HG03039 (cell line): ENCODE measurements around the gene TFDP1.

Source experiments
- ATAC-seq: cut with Tn5 transposase; IDR thresholded peaks from one replicate; pipeline ENCODE4 v1.9.1; 2021; ENCODE audit warnings: mild to moderate bottlenecking, moderate library complexity; ENCODE audit not compliant: unreplicated experiment

Gene TFDP1

DNA sequence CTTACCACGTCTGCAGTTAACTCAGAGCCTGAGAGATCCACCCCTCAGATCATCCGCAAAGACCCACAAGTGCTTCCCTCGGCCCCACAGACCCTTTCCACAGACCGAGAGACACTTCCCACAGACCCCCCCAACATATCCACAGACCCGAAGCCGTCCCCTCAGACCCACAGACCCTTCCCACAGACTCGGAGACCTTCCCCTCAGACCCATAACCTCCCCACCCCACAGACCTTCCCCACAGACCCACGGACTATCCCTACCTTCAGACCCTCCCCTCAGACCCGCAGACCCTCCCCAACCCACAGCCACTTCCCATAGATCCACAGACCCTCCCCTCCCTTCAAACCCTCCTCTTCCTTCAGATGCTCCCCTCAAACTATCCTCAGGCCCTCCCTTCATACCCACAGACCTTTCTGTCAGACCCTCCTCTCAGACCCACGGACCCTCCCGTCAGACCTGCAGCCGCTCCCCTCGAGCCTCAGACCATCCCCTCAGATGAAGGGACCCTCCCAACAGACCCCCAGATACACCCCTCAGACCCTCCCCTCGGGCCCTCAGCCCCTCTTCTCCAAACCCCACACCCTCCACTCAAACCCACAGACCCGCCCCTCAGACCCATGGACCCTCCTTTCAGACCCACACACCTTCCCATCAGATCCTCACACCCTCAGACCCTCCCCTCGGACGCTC is 20.1 kb upstream of the TFDP1 start:
- ATAC-seq: no peak

DNA sequence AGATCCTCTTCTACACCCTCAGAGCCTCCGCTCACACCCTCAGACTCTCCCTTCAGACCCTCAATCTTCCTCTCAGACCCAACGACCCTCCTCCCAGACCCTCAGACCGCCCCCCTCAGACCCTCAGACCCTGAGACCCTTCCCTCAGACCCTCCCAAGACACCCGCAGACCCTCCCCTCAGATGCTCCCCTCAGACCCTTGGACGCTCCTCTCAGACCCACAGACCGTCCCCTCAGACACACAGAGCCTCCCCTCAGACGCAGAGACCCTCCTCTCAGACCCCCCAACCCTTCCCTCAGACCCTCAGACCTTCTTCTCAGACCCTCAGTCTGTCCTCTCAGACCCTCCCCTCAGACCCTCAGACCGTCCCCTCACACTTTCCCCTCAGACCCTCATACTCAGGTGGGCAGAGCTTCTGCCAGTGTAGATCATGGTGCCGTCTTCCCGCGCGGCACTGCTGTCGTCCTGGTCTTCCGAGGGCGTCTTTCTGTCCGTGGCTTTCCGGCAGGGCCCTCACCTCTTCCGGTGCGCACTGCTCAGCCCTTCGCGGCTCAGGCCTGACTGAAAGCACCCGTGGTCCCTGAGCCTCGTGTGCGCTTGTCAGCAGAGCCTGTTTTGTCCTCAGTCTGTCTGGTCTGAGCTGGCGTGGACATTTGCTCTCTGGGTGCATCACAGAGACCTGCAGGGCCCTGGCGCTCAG is 18.9 kb upstream of the TFDP1 start:
- no peak for ATAC-seq

- ATAC-seq: no peak
Observed at GRCh38 chr13:113566227-113566561, 18.4 kb upstream of the TFDP1 start.

DNA sequence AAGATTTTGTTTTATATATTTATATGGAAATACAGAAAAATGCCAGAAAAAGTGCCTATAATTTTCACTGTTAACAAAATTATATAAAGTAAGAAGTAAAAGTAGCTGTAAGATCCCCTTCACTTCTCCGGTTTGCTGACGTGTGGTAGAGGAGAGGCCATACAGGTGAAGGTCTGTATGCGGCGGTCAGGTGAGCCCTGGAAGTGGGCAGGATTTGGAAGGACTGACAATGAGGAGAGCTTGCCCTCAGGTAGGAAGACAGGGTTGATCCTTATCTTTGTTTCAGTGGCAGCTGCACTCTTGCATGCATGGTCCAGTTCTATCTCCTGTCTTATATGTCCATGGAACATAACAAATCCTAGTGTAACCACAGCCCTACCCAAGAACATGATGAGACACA is 16.9 kb upstream of the TFDP1 start:
- ATAC-seq: no peak

DNA sequence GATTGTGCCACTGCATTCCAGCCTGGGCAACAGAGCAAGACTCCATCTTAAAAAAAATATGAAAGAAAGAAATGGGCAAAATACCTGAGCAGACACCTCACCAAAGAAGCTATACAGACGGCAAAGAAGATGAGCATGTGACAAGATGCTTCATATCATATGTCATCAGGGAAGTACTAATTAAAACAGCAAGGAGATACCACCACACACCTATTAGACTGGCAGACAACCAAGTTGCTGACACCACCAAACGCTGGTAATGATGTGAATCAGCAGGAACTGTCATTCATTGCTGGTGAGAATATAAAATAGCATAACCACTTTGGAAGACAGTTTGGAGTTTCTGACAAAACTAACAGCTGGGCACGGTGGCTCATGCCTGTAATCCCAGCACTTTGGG is 11.5 kb upstream of the TFDP1 start:
- no peak for ATAC-seq

- ATAC-seq: no peak
Observed at GRCh38 chr13:113576597-113576996, 8.0 kb upstream of the TFDP1 start.

- no peak for ATAC-seq
Observed at GRCh38 chr13:113577881-113578435, 6.6 kb upstream of the TFDP1 start.

DNA sequence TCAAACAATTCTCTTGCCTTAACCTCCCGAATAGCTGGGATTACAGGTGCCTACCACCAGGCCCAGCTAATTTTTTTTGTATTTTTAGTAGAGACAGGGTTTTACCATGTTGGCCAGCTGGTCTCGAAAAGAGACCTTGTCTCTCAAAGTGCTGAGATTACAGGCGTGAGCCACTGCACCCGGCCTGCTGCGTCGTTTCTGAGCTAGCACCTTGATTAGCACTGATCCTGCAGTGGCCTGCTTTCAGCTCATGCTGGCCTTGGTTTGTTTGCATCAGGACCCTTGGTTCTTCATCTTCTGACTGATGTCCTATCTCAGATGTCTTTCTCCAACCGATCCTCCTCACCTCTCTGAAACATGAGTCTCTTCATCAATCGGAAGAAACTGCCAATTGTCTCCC is 4.9 kb upstream of the TFDP1 start:
- ATAC-seq: no peak

DNA sequence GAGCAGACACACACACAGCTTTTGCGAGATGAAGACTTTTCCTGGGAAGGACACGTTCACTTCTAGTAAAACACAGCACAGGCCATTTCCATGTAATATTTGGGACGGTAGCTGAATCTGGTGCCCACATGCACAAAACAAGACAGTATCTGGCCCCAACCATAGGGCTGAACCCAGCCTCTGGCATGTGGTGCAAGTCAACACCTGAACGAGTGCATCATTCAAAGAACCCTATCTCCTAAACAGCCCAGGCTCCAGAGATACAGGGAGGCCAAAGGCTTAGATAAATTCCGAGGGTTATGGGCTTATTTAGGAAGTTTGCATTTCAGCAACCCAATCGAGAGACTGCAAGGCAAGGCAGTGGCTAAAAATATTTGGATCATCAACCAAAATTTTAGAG is 2.7 kb upstream of the TFDP1 start:
- no peak for ATAC-seq

DNA sequence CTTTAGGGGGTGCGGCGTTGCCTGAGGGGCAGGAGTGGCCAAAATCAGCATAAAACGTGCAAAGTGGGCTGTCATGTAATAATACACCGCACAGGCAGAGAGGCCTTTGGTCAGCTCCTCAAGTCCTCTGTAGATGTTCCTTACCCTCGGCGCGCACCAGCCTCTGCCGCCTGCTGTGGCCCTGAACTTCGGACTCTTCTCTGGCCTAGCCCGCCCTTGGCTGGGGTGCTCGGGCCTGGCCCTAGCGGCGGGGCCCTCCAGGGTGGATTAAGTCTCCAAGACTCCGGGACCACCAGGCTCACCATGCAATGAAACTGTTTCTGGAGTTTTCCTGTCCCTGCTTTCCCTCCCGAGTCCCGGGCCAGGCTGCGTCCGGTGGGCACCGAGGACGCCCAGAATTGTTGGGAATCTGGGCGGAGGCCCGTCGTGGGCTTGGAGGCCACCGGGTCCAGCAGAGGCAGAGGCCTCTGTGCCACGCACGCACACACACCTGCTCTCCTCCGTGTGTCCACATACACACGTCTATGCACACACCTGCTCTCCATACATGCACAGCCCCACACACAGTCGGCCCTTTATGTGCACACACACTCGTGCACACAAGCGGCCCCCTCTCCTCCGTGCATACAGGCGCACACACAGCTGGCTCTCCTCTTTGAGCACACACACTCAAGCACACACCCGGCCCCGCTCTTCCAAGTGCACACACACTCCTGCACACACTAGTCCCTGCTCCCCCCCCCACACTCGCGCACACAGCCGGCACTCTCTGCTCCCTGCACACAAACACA is 1.5 kb upstream of the TFDP1 start:
- ATAC-seq: no peak

DNA sequence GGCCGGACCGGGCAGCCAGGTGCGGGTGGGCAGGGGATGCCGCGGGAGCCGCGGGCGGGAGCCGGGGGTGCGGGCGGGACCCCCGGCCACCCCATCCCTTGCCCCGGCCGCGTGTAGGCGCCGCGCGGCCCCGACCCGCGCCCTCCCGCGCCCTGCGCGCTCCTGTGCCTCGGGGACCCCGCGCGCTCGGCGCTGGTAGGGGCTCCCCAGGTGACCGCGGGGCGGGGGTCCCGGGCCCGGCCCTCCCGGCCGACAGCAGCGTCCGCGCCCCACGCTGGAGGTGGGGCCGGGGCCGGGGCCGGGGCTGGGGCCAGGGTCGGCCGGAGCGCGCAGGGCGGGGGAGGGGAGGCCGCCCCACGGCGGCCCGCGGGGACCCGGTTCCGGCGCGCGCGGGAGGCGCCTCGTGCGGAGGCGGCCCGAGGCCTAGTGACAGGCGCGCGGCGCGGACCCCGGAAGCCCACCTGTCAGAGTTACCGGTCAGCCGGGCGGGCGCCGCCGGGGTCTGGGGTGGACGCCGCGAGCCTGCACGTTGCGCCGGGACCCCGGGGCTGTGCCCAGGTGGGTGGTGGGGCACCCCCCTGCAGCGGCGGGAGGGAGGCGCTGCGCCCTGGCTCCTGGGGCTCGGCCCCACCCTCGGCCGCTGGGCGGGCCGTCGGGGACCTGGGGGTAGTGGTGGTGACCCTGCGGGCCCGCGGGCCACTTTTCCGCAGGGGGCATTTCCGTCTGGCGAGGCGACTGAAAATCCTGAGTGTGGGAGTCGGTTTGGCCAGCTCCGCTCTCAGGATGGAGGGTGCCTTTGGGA is 518 bp downstream of the TFDP1 start:
- ATAC-seq: peak; percentile 34

DNA sequence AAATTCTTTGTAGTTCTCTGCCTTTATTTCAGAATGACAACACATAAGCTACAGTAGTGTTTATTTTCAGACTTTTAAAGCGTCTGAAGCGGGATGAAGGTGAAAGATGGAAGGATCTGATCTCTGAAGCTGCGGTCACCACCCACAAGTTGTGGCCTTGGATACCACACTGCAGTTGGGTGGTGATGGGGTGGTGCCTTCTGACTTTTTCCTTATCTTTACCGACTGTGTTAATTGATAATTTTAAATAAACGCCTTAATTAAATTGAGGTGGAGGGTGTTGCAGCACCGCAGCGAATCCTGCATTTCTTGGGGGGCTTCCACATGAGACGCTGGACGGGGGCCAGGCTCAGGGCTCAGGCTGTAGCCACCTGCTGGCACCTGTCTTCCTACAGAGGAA is 1.3 kb downstream of the TFDP1 start:
- no peak for ATAC-seq

- no peak for ATAC-seq
Observed at GRCh38 chr13:113586661-113587479, 2.3 kb downstream of the TFDP1 start.

- no peak for ATAC-seq
Observed at GRCh38 chr13:113588394-113589111, 4.0 kb downstream of the TFDP1 start.

DNA sequence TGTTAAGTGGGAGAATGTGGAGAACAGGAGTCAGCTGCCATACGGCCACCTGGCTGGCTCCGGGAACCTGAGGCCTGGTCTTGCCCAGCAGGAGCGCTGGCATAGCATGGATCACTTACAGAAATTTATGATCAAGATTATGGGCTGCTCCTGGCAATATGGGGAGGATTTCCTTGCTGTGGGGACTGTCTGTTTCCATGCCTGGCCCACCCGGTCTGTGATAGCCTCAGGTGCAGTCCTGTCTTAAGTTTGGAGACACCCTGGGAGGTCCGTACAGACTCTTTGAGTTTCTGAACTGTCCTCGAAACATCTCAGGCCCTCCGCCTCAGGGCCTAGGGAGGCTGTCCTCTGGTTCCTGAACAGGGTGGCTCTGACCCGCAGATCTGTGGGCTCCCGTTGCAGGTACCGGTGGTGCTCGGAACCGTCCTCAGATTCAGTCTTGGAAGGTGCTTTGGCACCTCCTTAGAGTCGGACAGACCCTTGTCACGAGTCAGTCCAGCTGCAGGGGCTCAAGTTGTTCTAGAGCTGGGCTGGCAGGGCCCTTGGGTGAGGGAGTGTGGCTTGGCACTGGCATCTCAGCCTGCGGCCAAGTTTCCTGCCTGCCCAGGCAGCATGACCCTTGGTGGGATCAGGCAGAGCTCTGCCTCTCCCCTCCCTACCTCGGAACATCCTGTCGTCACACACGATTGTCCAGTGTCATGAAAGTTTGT is 4.9 kb downstream of the TFDP1 start:
- no peak for ATAC-seq

- ATAC-seq: no peak
Observed at GRCh38 chr13:113589961-113590339, 5.4 kb downstream of the TFDP1 start.

DNA sequence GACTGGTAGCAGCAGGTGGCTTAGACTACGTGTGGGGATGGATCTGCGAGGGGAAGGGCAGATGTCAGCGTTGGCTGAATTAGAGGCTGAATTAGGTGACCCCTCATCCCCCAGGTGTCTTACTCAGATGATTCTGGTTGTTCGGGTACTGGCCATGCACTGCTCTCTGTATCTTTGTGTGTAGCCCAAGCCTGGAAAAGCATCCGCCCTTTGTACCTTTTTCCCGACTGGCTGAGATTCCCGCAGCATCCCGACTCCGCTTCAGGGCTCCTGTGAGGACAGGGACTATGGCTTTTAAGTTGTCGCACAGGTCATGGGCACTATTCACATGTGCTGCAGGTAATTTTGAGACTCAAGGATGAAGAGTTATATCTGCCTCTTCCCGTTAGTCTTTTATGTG is 7.2 kb downstream of the TFDP1 start:
- ATAC-seq: no peak

DNA sequence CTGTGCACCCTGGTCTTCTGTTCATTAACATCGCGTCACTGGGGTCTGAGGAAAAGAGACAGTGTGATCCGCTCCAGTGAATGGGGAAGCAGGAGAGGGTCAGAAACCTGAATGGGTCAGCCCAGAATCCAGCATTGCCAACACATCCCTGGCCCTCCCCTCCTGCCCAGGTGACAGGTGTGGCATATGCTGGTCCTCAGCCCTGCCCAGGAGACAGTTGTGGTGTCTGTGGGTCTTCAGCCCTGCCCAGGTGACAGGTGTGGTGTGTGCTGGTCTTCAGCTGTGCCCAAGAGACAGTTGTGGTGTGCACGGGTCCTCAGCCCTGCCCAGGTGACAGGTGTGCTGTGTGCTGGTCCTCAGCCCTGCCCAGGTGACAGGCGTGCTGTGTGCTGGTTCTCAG is 8.0 kb downstream of the TFDP1 start:
- no peak for ATAC-seq
